Right lobe of liver (tissue), 4 donors: Measurements from ENCODE around the gene APPBP2.

Experiments used
- POLR2A ChIP-seq: fragments of 450-650 bp; IDR thresholded peaks from one replicate; pipeline ENCODE4 v1.6.1; 2017; ENCODE audit warnings: antibody characterized with exemption, mild to moderate bottlenecking
- TF ChIP-seq, protein P1 (sequence below), 4 donors: fragments of 200-600 bp in 3 of 4; fragments of 450-650 bp in 1 of 4; IDR thresholded peaks; one replicate each; pipeline versions ENCODE4 v1.5.1 to v1.8.0; 2016 to 2022; ENCODE audit warnings: antibody characterized with exemption in 4 of 4, mild to moderate bottlenecking in 2 of 4
- donor health status: DM: no; HTN: no; CAD: no.
- donor health status: DM: no; HTN: no; CAD: no.
- donor health status: DM: no; HTN: yes; CAD: no.

DNA sequence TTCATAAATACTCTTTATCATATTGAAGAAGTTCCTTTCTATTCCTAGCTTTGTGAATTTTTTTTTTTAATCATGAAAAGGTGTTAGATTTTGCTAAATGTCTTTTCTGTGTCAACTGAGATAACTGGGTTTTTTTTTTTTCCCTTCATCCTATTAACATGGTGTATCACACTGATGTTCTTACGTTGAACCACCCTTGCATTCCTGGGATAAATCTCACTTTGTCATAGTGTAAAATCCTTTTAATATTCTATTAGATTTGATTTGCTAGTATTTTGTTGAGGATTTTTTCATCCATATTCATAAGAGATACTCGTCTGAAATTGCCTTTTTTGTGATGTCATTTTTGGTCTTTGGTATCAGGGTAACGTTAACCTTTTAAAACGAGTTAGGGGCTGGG, 54.6 kb downstream of the APPBP2 start:
- TF ChIP-seq, protein P1, sequence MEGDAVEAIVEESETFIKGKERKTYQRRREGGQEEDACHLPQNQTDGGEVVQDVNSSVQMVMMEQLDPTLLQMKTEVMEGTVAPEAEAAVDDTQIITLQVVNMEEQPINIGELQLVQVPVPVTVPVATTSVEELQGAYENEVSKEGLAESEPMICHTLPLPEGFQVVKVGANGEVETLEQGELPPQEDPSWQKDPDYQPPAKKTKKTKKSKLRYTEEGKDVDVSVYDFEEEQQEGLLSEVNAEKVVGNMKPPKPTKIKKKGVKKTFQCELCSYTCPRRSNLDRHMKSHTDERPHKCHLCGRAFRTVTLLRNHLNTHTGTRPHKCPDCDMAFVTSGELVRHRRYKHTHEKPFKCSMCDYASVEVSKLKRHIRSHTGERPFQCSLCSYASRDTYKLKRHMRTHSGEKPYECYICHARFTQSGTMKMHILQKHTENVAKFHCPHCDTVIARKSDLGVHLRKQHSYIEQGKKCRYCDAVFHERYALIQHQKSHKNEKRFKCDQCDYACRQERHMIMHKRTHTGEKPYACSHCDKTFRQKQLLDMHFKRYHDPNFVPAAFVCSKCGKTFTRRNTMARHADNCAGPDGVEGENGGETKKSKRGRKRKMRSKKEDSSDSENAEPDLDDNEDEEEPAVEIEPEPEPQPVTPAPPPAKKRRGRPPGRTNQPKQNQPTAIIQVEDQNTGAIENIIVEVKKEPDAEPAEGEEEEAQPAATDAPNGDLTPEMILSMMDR (IDR thresholded peaks at IDR 0.05) = no peak
- no peak for TF ChIP-seq POLR2A
